Immature natural killer cell (primary cell): Measurements from ENCODE around the gene INO80. TPM values are rescaled to one million over a fixed set of nuclear protein-coding genes. Genes with fewer than 3 reads are reported as not detected.
A peak's percentile ranks its signal among the peaks of the same experiment; 100 is the strongest.
"Not testable (repeated sequence)": the region's sequence is repeated elsewhere in the genome, so short reads cannot be mapped to it uniquely, and the experiment has no call there.

Experiments
- DNase-seq, 3 donors: peaks; one replicate each; pipeline ENCODE4 v3.0.0; 2022; ENCODE audit warnings: mixed read lengths in 1 of 3
- H3K27ac Mint-ChIP-seq, 6 donors: one replicate each; pipeline ENCODE4 v1.8.0; 2020; ENCODE audit warnings: mixed read lengths in 6 of 6, mild to moderate bottlenecking in 5 of 6, inconsistent platforms in 4 of 6, moderate library complexity in 3 of 6
- H3K27me3 Mint-ChIP-seq, 3 donors: one replicate each; pipeline ENCODE4 v1.8.0; 2020 to 2021; ENCODE audit warnings: low read depth in 3 of 3, mild to moderate bottlenecking in 3 of 3, mixed read lengths in 3 of 3, moderate library complexity in 3 of 3, inconsistent platforms in 1 of 3
- H3K36me3 Mint-ChIP-seq, 3 donors: one replicate each; pipeline ENCODE4 v1.8.0; 2020; ENCODE audit warnings: mixed read lengths in 3 of 3, inconsistent platforms in 2 of 3, mild to moderate bottlenecking in 2 of 3
- H3K4me1 Mint-ChIP-seq, 2 donors: one replicate each; pipeline ENCODE4 v1.8.0; 2020; ENCODE audit warnings: inconsistent platforms in 2 of 2, mild to moderate bottlenecking in 2 of 2, mixed read lengths in 2 of 2, moderate library complexity in 1 of 2
- H3K4me3 Mint-ChIP-seq, 5 donors: one replicate each; pipeline ENCODE4 v1.8.0; 2020; ENCODE audit warnings: mild to moderate bottlenecking in 5 of 5, mixed read lengths in 5 of 5, inconsistent platforms in 3 of 5, moderate library complexity in 3 of 5
- H3K9me3 Mint-ChIP-seq, 6 donors: one replicate each; pipeline ENCODE4 v1.8.0; 2020; ENCODE audit warnings: mild to moderate bottlenecking in 6 of 6, mixed read lengths in 6 of 6, inconsistent platforms in 4 of 6, moderate library complexity in 3 of 6
- polyA plus RNA-seq, 3 donors: library from polyadenylated mRNA; unstranded; fragments of 300-500 nt; fragmentation: Illumina TruSeq; gene quantifications; one replicate each; pipeline ENCODE4 v1.2.3, GENCODE V29; 2021

Gene INO80
- polyA plus RNA-seq, 3 donors from 2014 or later, result 0.50 to 5.4 (median 2.4) TPM

DNA sequence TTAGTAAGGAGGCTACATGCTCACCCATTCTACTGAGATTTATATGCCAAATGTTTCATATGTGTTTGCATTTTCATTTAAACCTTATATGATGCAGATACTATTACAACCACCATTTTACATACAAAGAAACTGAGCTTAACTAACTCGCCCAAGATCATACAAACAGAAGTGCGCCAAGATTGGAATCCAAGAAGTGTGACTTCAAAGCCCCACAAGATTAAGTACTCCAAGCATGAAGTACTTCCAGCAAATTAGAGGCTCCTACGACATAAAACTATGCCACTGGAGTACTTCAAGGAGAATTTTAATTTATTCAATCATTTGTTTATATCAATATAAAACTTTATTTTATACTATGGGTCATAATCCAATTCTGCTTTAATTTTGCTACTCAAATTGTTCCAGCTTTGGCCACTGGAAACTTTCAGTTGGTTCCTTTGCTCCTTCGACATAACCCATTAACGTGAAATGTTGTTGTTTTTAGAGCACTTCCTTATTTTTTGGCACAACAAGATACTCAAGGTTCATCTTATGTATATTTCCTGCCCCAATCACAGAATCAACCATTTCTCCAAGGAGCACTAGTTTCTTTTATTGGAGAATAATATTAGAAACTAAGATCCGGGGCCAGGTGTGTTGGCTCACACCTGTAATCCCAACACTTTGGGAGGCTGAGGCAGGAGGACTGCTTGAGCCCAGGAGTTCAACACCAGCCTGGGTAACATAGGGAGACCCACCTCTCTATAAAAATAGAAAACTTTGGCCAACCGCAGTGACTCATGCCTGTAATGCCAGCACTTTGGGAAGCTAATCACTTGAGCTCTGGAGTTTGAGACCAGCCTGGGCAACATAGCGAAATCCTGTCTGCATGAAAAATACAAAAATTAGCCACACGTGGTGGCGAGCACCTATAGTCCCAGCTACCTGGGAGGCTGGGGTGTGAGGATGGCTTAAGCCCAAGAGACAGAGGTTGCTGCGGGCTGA lies 10.4 kb downstream of the INO80 start:
- peaks cover 0 to 8% (median 0%) of the 10 kb centered on the region in 3 donors for H3K36me3 Mint-ChIP-seq
- H3K4me1 Mint-ChIP-seq, result peaks cover 11 to 39% of the 10 kb centered on the region in 2 donors
- no peaks in the 10 kb centered on the region for H3K9me3 Mint-ChIP-seq
- H3K27me3 Mint-ChIP-seq, result peaks cover 0 to 3% (median 1%) of the 10 kb centered on the region in 3 donors
- H3K4me3 Mint-ChIP-seq, result no peak overlapping the region
- H3K27ac Mint-ChIP-seq, result no peak overlapping the region
- DNase-seq, result no peak

DNA sequence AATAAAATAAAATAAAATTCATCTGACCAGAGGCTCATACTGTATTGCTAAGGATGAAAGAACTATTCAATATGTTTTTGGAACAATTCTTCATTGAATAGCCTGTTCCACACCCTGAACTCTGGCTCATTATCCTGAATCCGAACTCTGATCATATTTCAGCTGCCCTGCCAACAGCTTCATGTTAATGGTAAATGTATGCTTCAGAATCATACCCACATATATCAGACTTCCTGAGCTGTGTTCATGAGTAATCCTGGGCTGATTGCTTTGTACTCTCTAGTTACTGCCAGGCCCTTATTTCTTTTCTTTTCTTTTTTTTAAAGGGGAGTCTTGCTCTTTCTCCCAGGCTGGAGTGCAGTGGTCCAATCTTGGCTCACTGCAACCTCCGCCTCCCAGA lies 11.8 kb downstream of the INO80 start:
- Mint-ChIP-seq H3K27me3 (peaks cover 0 to 3% (median 1%) of the 10 kb centered on the region in 3 donors), H3K27ac (no peak overlapping the region), H3K9me3 (no peaks in the 10 kb centered on the region), H3K4me3 (no peak overlapping the region), H3K4me1 (peaks cover 11 to 43% of the 10 kb centered on the region in 2 donors), H3K36me3 (peaks cover 0 to 8% (median 0%) of the 10 kb centered on the region in 3 donors)
- no peak for DNase-seq

GRCh38 chr15:41102854-41103253 lies 13.2 kb downstream of the INO80 start:
- H3K4me3 Mint-ChIP-seq, result no peak overlapping the region
- H3K27me3 Mint-ChIP-seq, result peaks cover 0 to 3% (median 1%) of the 10 kb centered on the region in 3 donors
- H3K36me3 Mint-ChIP-seq, result peaks cover 0 to under 1% (median 0%) of the 10 kb centered on the region in 3 donors
- H3K4me1 Mint-ChIP-seq, result peaks cover 3 to 36% of the 10 kb centered on the region in 2 donors
- H3K9me3 Mint-ChIP-seq, result no peaks in the 10 kb centered on the region
- no peak for DNase-seq
- no peak overlapping the region for H3K27ac Mint-ChIP-seq

DNA sequence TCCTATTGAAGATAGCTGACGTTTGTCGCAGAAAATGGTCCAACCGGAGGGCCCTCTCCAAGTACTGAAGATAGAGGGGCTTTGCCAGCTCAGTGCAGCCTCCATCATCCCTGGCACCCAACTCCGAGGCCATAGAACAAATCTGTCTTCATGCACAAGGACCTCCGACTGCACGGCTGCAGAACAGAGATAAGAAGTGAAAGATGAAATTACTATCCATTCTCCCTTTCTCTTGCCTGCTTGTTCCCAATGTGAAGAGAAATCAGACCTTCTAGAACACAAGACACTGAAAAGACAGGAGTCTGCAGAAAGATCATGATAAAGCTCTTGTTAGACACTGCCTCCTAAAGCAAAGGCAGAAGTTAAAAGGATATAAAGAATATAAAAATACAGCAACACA lies 19.9 kb downstream of the INO80 start:
- H3K27me3 Mint-ChIP-seq, result peaks cover 0 to 3% (median 0%) of the 10 kb centered on the region in 3 donors
- H3K27ac Mint-ChIP-seq, result no peak overlapping the region
- no peaks in the 10 kb centered on the region for H3K9me3 Mint-ChIP-seq
- no peak overlapping the region for H3K4me3 Mint-ChIP-seq
- peaks cover 0 to 8% of the 10 kb centered on the region in 2 donors for H3K4me1 Mint-ChIP-seq
- DNase-seq, result no peak
- peaks cover 18 to 26% (median 21%) of the 10 kb centered on the region in 3 donors for H3K36me3 Mint-ChIP-seq

GRCh38 chr15:41085029-41085428 lies 31.1 kb downstream of the INO80 start:
- Mint-ChIP-seq H3K27me3 (peaks cover 0 to 2% (median 0%) of the 10 kb centered on the region in 3 donors), H3K36me3 (peaks cover 22 to 40% (median 23%) of the 10 kb centered on the region in 3 donors), H3K4me3 (no peak overlapping the region), H3K4me1 (peaks cover 9 to 16% of the 10 kb centered on the region in 2 donors), H3K27ac (no peak overlapping the region), H3K9me3 (no peaks in the 10 kb centered on the region)
- no peak for DNase-seq

GRCh38 chr15:41080144-41080543 lies 35.9 kb downstream of the INO80 start:
- H3K36me3 Mint-ChIP-seq, result peaks cover 22 to 35% (median 23%) of the 10 kb centered on the region in 3 donors
- no peaks in the 10 kb centered on the region for H3K4me1 Mint-ChIP-seq
- H3K9me3 Mint-ChIP-seq, result no peaks in the 10 kb centered on the region
- DNase-seq, result no peak
- H3K4me3 Mint-ChIP-seq, result no peak overlapping the region
- no peak overlapping the region for H3K27ac Mint-ChIP-seq
- peaks cover 0 to 1% (median 0%) of the 10 kb centered on the region in 3 donors for H3K27me3 Mint-ChIP-seq

- H3K4me1 Mint-ChIP-seq, result no peaks in the 10 kb centered on the region
- H3K4me3 Mint-ChIP-seq, result no peak overlapping the region
- no peak for DNase-seq
- peaks cover 0 to 1% (median 0%) of the 10 kb centered on the region in 3 donors for H3K27me3 Mint-ChIP-seq
- no peaks in the 10 kb centered on the region for H3K9me3 Mint-ChIP-seq
- H3K36me3 Mint-ChIP-seq, result peaks cover 18 to 34% (median 19%) of the 10 kb centered on the region in 3 donors
- peak overlapping the region in 2 of 6 donors; percentile 52 to 64 for H3K27ac Mint-ChIP-seq
These were observed 36.4 kb downstream of the INO80 start for GRCh38 chr15:41079717-41080116.

- Mint-ChIP-seq H3K27ac (peak overlapping the region in 1 of 6 donors; percentile 18), H3K36me3 (peaks cover 22 to 37% (median 23%) of the 10 kb centered on the region in 3 donors)
- H3K4me1 Mint-ChIP-seq, H3K27me3 Mint-ChIP-seq, DNase-seq, H3K9me3 Mint-ChIP-seq, H3K4me3 Mint-ChIP-seq: not testable (repeated sequence)
These were observed 37.2 kb downstream of the INO80 start for GRCh38 chr15:41078879-41079278.

DNA sequence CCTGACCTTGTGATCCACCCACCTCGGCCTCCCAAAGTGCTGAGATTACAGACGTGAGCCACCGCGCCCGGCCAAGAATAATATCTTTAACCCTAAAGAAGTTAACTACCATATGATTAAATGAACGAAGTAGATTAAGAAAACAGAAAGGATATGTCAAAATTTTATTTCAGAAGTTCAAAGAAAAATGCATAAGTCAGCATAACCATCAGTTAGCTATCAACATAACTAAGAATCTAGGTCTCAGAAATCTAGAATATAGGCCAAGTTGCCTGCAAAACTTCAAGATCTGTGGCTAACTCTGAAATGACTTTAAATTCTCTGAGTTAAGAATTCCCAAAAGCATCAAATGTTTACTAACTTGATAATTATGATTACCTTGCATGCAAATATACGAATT lies 38.0 kb downstream of the INO80 start:
- H3K27ac Mint-ChIP-seq, result peak overlapping the region in 1 of 6 donors; percentile 44
- peaks cover 0 to 1% (median 0%) of the 10 kb centered on the region in 3 donors for H3K27me3 Mint-ChIP-seq
- peaks cover 22 to 41% (median 28%) of the 10 kb centered on the region in 3 donors for H3K36me3 Mint-ChIP-seq
- no peaks in the 10 kb centered on the region for H3K9me3 Mint-ChIP-seq
- no peak overlapping the region for H3K4me3 Mint-ChIP-seq
- H3K4me1 Mint-ChIP-seq, result no peaks in the 10 kb centered on the region
- DNase-seq, result no peak

DNA sequence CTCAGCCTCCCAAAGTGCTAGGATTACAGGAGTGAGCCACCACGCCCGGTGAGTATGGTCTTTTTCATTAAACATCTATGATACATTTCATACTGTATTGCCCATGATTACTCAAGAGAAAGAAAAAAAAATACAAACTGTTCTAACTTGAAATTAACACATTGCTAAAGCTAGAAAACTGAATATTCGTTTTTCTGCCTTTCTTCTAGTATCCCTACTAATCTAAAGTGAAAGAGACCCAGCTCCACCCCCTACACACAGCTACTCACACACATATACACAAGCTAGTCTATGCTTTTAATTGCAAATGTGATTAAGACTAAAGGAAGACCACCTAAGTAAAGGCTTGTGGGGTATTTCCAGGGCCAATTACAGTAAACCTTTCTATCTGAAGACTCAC lies 43.1 kb downstream of the INO80 start:
- Mint-ChIP-seq H3K27ac (no peak overlapping the region), H3K9me3 (no peaks in the 10 kb centered on the region), H3K4me3 (no peak overlapping the region), H3K36me3 (peaks cover 17 to 46% (median 27%) of the 10 kb centered on the region in 3 donors), H3K4me1 (no peaks in the 10 kb centered on the region), H3K27me3 (peaks cover 0 to 1% (median 1%) of the 10 kb centered on the region in 3 donors)
- no peak for DNase-seq

- Mint-ChIP-seq H3K27me3 (peaks cover 0 to 1% (median 1%) of the 10 kb centered on the region in 3 donors), H3K36me3 (peaks cover 17 to 54% (median 35%) of the 10 kb centered on the region in 3 donors), H3K4me1 (no peaks in the 10 kb centered on the region), H3K9me3 (no peaks in the 10 kb centered on the region), H3K27ac (no peak overlapping the region), H3K4me3 (no peak overlapping the region)
- no peak for DNase-seq
These were observed 44.1 kb downstream of the INO80 start for GRCh38 chr15:41072013-41072412.

DNA sequence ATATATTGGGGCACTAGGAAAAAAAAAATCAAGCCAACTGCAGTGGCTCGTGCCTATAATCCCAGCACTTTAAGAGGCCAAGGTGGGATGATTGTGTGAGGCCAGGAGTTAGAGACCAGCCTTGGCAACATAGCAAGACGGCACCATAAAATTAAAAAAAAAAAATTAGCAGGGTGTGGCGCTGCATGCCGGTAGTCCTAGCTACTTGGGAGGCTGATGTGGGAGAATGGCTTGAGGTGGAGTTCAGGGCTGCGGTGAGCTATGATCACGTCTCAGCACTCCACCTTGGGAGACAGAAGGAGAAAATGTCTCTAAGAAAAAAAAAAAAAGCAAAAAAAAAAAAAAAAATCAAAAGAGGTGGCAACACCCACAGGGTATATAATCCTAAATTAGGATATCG lies 49.6 kb downstream of the INO80 start:
- peaks cover 0 to 1% (median 0%) of the 10 kb centered on the region in 3 donors for H3K27me3 Mint-ChIP-seq
- no peak overlapping the region for H3K27ac Mint-ChIP-seq
- H3K36me3 Mint-ChIP-seq, result peaks cover 30 to 57% (median 43%) of the 10 kb centered on the region in 3 donors
- no peak for DNase-seq
- no peak overlapping the region for H3K4me3 Mint-ChIP-seq
- H3K9me3 Mint-ChIP-seq, result peaks cover 0 to 4% (median 1%) of the 10 kb centered on the region in 6 donors
- H3K4me1 Mint-ChIP-seq, result no peaks in the 10 kb centered on the region

- peaks cover 36 to 58% (median 44%) of the 10 kb centered on the region in 3 donors for H3K36me3 Mint-ChIP-seq
- no peak overlapping the region for H3K27ac Mint-ChIP-seq
- H3K9me3 Mint-ChIP-seq, result peaks cover 0 to 9% (median 1%) of the 10 kb centered on the region in 6 donors
- no peak for DNase-seq
- no peak overlapping the region for H3K4me3 Mint-ChIP-seq
- no peaks in the 10 kb centered on the region for H3K4me1 Mint-ChIP-seq
- no peaks in the 10 kb centered on the region for H3K27me3 Mint-ChIP-seq
These were observed 54.4 kb downstream of the INO80 start for GRCh38 chr15:41061667-41062066.

DNA sequence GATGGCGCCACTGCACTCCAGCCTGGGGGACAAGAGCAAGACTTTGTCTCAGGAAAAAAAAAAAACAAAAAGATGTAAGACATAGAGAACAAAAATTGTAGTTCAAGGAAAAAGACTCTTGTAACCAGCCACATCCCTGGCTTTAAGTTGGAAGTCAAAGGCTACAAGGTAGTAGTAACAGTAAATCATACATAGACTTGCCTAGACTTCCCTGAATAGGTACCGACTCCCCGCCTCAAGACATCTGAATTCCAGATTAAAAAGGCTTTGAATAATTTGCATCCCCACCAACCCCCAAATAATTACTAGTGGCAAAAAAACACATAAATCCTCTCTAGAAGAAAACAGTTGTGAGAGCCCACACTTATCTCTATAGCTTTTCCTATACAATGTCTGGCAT lies 55.6 kb downstream of the INO80 start:
- peak overlapping the region in 1 of 6 donors; percentile 26 for H3K27ac Mint-ChIP-seq
- no peak for DNase-seq
- no peak overlapping the region for H3K4me3 Mint-ChIP-seq
- H3K36me3 Mint-ChIP-seq, result peaks cover 42 to 62% (median 49%) of the 10 kb centered on the region in 3 donors
- H3K9me3 Mint-ChIP-seq, result peaks cover 0 to 9% (median 1%) of the 10 kb centered on the region in 6 donors
- H3K4me1 Mint-ChIP-seq, result no peaks in the 10 kb centered on the region
- no peaks in the 10 kb centered on the region for H3K27me3 Mint-ChIP-seq
